Uterus (tissue), 2 donors: ENCODE data around the gene RAB10.

Source experiments
- CTCF ChIP-seq, 4 experiments: fragments of 200-600 bp in 2 of 4; fragments of 450-650 bp in 2 of 4; sonication (generic) in 2 of 4; IDR thresholded peaks; one replicate each; pipeline ENCODE4 v1.5.1; 2016 to 2019; ENCODE audit warnings: antibody characterized with exemption in 4 of 4, mild to moderate bottlenecking in 2 of 4, moderate library complexity in 1 of 4
- POLR2A ChIP-seq, 2 donors: fragments of 450-650 bp; IDR thresholded peaks; one replicate each; pipeline ENCODE4 v1.6.1; 2016; ENCODE audit warnings: antibody characterized with exemption in 2 of 2, mild to moderate bottlenecking in 1 of 2, moderate library complexity in 1 of 2

- no peak for TF ChIP-seq CTCF (IDR thresholded peaks at IDR 0.05)
- TF ChIP-seq POLR2A (IDR thresholded peaks at IDR 0.05) = no peak
Observed at GRCh38 chr2:26185304-26185928, 151.5 kb downstream of the RAB10 start.
